HG03354 (cell line): ENCODE measurements around the gene RTKN2.

Source experiments
- ATAC-seq: cut with Tn5 transposase; IDR thresholded peaks from one replicate; pipeline ENCODE4 v1.9.1; 2021; ENCODE audit warnings: mild to moderate bottlenecking; ENCODE audit not compliant: unreplicated experiment, poor library complexity, severe bottlenecking

Gene RTKN2

DNA sequence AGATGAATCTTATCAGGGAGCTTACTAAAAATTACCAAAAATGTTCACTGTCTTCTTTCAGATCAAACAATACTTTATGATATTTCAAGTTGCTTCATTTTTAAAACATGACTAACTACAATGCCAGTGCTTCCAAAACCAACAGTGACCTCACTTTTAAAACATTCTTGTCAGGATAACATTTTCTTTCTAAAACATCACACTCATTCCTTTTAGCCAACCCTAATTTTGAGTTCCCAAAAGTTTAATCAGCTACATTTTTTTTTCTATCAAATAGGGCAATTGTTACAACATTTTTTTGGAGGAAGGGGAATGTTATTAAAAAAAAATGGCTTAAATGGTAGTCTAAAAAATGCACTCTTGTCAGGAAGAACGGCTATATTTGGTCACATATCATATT lies 37.3 kb downstream of the RTKN2 start:
- ATAC-seq = no peak

DNA sequence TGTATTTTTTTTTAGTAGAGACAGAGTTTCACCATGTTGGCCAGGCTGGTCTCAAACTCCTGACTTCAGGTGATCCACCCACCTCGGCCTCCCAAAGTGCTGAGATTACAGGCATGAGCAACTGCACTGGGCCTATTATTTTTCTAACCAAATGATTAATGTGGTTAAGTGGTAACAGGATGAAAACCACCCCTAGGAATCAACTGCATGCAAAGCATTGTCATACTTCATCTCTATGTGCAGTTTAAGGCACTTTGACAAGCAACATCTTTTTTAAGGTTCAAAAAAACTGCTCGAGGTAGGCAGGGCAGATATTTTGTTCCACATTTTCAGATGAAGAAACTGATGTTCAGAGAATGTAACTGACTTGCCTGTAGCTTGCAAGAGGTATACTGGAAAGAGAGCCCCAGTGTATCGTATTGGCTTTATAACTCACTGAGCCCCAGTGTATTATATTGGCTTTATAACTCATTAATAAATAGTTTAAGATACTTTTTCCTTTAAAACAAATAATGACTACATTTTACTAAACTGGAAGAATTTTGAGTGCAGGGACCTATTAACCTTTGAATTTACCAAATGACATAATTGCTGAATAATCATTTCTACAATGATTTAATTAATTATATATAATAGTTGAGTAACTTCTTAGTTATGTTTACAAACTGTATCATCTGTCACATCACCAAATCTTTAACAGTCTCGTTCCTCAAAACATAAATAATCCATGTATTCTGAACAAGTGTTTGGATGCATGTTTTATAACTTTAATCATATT lies 38.1 kb downstream of the RTKN2 start:
- ATAC-seq = no peak

DNA sequence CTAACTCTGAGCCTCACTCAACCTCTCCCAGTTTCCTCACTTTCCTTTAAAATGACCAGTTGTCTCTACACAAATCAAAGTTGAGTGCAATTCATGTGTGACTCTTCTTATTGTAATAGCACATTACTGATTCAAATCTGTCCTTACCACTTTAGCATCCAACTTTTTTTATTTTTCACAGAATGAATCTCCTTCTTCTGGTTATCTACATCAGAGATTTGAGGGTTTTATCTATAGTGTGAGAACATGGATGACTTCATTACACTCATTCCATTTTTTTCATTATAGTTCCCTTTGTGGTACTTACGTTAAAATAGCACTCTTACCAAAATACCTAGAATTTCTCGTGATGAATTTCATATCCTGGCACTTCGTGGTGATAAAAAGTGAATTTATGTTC lies 43.3 kb downstream of the RTKN2 start:
- no peak for ATAC-seq

DNA sequence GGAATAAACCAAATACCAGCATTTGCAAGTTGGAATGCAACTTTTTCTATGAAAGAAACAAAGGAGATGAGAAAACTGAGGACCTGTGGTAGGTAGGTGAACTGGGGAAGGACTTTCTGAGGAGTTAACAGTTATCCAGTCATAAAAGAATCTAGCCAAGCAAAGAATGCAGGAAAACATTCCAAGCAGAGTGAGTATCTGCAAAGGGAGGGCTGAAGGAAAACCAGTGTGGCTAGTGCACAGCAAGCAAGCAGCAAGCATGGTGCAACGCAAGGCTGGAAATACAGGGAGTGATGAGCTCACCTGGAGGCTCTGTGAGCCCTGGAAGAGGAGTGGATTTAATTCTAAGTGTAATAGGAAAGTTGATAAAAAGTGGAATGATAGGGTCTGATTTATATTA lies 44.0 kb downstream of the RTKN2 start:
- no peak for ATAC-seq

DNA sequence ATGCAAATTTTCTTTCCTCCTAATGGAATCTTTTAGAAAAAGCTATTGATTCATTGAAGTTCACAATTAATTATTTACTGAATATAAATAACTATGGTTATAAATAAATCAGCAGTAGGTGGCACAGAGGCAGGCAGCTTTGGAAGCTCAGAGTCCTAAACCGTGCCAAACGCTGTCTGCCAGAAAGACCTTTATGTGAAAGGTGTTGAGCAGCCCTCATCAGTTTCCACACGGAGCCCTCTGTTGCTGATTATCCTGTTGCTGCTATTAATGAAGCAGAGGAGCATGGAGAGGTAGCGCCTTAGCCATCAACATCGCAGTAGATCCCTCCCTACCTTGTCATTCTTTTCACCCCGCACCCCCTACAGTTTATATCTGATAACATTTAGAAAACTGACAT lies 51.0 kb downstream of the RTKN2 start:
- ATAC-seq = no peak

DNA sequence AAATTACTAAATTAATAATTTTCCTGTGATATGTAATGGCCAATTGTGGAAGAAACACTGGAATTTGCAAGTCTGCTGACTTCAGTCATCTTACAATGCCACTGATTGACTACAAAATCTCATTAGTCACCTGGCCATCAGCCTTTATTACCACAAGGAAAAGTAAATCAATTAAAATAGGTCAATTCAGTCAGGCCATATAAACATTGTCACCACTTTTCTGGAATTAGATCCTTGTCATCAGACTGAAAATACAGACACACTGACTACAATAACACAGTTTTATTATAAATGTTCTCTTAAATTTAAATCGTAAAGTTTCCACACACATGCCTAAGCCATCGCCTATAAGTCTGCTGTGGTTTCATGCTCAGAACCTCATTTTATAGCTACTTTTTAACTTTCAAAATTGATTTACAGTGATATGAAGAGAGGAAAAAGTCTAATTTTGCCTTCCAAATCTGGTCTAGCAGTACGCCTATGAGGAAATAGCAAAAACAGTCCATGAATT lies 54.2 kb downstream of the RTKN2 start:
- ATAC-seq = no peak

DNA sequence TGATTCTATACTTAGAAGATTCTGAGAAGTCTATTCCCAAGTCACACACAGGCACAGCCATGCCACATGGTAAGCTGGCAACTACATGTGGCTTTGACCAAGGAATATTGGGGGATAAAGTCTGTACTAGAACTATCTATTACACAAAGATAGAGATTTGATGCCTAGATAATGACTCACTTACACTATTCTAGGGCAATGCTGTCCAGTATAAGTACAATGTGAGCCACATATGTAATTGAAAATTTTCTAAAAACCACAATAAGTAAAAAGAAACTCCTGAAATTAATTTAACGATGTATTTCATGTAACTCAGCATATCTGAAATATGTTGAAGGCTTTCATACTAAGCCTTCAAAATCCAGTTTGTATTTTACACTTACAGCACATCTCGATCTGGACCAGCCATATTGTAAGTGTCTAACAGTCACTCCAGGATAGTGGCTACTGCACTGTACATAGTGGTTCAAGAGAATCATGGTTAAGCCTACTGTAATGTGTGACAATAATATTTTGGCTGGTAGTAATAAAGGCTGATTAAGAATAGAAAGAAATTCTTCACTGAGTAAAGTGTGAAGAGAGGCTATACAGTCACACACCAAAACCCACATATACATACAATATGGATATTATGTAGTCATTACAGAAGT lies 62.8 kb downstream of the RTKN2 start:
- no peak for ATAC-seq

DNA sequence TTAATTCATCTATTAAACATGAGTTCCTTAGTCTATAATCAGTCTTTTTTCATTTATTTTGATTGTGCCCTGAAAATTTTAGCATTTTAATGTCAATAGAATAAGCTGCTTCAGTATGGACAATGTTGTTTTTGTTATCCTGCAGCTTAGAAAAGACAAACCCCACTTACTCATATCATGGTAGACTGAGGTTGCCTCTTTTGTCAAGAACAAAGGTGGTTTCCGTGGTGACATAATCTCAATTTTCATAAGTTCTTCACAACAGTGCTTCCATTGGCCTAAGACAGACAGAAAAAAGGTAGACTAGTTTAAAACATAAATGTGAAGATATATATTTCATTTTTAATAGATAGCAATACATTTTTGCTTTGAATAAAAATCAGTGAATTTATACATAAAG lies 69.1 kb downstream of the RTKN2 start:
- ATAC-seq = peak; percentile 79

DNA sequence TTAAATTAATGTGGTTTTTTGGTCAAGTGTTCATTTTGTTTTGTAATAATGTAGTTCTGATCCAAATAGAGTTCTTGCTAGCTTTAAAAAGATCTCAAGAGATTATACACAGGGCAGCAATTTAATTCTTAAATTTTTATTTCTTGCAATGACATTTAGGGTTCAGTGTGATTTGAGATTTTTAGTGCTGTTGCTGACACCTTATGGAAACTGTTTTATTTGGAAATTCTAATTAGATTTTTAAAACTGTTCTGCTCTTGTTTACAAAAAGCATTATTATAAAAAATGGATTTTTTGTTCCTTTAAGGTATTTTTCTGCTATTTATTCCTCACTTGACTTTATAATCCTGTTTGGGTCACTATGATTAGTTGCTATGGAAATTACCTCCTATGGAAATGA lies 72.1 kb downstream of the RTKN2 start:
- ATAC-seq = no peak

DNA sequence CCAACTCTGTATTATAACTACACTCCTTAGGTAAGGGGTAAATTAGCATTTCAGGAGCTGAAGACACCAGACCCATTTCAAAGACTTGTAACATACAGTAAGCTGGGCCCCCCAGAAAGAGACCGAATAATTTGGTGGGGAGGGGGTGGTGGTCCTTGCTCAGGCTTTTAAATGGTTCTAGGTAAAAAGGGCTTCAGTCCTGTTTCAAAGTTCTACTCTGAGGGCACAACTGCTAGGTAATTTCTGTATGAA lies 73.0 kb downstream of the RTKN2 start:
- ATAC-seq = no peak

DNA sequence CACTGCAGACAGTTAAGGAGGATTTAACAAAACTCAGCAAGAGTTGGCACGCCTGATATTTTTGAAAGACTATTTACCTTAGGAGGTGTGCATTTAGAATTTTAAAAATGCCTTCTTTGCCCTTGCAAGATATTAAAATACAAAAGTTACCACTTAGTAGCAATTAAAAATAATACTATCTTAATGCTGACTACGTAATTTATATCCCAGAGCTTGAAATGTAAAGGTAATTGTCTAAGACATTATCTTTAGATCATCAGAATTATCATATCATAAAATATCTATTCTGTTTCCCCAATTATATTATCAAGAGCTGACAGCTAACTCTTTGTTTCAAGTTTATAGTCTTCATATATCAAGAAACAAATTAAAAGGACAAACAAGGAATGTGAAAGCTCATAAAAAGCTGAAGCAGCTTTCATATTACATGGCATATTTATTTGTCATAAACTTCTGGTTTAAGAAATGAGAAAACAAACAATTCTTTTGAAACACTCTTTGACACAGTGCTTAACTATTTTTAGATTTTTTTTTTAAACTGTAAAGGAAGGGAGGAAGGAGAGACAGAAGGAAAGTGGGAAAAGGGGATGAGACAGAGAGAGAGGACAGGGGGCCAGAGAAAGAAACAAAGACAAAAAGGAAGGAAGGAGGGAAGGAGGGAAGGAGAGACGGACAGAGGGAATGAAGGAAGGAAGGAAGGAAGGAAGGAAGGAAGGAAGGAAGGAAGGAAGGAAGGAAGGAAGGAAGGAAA lies 73.5 kb downstream of the RTKN2 start:
- no peak for ATAC-seq

DNA sequence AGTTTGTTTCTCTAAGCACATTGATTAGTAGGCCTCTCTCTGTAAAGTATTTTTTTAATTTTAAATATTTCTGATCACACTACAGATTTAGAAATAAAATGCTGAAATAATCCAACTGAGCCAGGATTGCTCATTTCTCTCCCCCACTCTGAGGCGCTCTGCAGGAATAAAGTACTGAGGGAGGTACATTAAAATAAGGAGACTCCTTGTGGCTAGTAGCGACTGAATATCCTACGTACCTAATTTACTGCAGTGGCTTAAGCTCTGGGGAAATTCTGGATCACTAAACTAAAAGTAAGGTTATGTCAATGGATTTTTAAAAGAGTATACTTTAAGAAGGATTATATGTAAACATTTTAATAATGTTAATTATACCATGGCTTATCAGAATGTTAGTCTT lies 75.2 kb downstream of the RTKN2 start:
- no peak for ATAC-seq

DNA sequence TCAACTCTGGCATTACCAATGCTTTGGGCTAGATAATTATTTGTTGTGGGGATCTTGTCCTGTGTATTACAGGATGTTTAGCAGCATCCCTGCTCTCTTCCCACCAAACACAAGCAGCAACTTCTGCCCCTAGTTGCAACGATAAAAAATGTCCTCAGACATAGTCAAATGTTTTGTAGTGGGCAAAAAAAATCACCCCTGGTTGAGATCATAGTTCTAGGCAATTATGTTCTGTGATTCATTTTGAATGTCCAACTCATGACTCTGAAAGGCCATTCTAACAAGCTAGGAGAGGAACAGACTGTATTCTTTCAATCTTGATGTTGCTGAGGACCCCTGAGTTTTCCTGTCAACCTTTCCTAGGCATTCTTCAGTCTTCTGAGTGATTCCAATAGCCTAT lies 79.5 kb downstream of the RTKN2 start:
- ATAC-seq = no peak

DNA sequence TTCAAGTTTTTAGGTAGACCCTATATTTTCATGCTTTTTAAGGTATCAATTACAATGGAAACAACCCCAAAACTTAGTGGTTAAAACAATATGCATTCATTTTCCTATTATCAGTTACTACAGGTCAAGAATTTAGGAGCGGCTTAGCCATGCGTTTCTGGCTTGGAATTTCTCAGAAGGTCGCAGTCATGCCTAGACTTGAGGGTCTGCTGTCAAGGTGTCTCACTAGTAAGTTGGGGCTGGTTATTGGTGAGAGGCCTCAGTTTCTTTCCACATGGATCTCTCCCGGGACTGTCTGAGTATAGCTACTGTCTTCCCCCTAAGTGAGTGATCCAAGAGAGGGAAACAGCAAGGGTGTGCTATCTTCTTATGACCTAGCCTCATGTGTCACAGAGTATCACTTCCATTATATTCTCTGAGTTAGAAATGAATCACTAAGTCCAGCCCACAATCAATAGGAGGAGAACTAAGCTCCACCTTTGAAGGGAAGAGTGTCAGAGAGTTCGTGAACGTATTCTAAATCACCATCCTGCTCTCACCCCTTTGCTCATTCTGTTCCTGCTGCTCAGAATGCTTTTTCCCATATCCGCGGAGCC lies 80.5 kb downstream of the RTKN2 start:
- ATAC-seq = no peak

DNA sequence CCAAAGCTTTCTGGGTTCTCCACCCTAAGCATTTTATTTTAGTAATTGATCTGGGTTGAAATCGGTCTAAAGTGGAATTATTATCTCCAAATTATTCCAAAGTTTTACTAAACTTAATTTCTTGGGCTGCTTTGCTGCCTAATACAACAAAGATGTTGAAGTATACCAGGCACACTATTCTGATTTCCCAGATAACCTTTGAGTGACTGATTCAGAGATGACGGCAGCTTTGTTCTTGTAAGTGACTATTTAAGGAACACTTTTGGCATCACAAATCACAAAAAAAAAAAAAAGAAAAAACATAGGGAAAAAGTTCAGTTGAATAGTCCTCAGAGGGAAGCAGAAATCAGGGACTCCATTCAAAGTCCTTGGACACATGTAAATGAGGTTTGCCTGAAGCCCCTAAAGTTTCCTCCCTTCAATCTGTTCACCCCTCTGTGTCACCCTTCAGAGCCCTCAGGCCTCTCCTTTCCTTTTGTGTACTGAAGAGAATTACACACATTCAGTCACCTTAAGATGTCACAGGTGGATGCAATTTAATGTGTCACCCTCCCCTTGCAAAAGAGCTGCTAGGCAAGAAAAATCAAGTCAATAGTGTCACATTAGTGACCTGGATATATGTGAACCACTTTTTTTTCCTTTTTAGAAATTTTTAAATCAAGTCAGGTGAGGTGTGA lies 81.5 kb downstream of the RTKN2 start:
- ATAC-seq = no peak

DNA sequence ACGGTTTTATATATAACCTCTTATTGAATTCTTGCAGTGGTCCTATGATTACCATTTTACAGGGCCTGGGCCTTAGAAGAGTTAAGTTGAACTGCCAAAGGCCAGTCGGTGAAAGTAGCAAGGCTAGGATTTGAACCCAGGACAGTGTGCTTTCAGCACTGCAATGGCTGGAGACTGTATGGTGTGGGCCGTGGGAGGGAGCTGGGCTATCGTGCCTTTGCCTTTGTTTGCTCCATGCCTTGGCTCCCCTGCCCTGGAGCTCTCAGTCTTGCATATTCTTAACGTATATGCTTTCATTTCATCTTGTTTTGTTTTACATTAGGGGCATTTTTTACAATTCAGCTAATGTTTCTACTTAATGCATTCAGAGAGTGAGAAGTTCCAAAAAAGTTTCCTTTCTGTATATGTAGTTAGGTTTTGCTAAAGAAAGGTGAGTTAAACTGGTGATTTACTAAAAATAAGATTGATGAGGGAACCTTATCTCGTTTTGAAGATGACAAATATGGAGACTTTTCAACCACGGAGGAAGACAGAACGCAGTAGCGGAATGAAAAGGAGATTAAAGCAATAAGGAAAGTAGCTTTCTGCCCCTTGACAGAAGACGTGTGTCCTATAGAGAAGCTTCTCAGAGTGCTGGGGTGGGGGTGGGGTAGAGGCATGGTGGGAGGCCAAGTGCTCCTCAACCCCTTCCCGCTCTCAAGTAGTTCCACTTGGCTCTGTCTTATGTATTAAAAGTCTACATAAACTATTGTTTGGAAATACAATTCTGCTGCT lies 82.5 kb downstream of the RTKN2 start:
- no peak for ATAC-seq

DNA sequence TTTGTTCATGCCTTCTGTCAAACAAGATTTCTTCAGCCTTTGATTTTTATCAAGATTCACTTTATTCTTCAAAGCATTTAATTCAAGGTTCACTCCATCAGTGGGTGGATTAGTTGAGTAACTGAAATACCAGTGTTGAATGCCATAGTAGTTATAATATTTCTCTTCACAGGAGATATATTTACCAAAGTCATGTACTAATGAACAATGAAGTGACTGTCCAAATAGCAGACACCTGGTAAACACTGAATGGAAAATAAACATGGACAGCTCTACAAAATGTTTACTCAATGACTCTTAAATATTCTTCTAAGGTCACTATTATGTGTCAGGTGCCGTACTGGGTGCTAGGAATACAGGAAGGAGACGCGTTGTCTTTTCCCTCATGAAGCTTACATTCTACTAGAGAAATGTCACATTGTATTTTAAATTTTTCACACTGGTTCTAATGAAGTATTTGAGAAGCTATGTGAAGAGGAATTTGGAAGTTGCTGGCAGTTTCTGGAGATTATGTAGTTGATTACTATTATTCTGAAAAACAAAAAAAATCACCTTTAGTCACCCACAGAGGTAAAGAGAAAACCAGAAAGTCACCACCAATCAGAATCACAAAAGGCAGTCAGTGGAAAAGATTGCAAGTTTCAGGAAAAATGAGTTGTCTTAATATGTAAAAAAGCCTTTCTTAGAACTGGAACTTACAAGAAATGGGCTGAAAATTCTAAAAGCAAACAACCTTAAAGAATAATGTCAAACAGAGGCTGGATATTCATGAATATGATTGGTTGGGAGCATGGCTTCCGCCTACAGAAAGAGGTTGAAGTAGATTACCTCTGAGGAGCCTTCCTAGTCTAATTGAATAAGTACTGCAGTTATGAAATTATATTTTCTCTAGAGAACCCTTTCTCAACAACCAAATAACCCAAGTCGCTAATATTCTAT lies 84.5 kb downstream of the RTKN2 start:
- peak; percentile 3 for ATAC-seq

DNA sequence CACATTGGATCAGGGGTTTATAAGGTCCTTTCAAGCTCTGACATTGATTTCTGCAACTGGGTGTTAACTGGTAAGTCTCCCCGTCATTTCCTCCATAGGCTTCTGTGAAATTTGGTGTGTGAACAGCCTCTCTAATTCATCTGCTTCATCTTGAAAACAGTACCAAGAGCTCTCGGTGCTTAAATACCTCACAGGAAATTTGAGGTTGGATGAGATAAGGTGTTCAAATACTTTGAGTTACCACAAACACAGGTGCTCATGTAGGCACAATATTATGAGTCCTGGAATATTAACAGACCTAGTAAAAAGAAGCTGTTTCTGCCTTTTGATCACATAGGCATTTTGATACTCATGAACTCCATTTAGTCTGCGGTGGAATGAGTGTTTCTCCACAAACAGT lies 85.2 kb downstream of the RTKN2 start:
- peak; percentile 79 for ATAC-seq
